ENCODE results near the gene LIPT1. TPM values are rescaled to one million over a fixed set of nuclear protein-coding genes. Genes with fewer than 3 reads are reported as not detected.

LIPT1 gene
- total RNA-seq, 6 experiments from 2014 or later, result 1.9 to 5.0 (median 3.6) TPM

DNA sequence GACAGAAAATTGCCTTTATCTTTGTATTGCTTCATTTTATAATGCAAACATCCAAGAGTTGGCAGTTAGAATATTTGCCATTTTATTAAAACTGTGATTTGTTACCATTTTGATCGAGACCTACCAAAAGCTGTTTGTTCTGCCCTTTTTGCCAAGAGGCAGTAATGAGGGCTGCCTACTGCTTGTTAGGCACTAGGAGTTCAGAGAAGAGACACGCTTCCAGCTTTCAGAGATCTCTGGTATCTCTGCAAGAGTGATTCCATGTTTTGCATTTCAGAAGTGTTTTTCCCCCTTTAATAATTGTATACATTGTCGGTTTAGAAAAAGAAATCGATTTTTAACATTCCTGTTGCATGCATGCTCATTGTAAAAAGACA, 26.8 kb downstream of the LIPT1 start:
- Histone ChIP-seq H3K9me3 (no peaks in the 10 kb centered on the region), H3K4me3 (peak overlapping the region; percentile 63 to 80 (median 73)), H3K27ac (peak overlapping the region; percentile 48 to 74 (median 71)), H3K4me1 (peaks cover 0 to 33% (median 8%) of the 10 kb centered on the region in 4 donors), H3K27me3 (no peaks in the 10 kb centered on the region), H3K36me3 (no peaks in the 10 kb centered on the region)
- TF ChIP-seq POLR2A (IDR thresholded peaks at IDR 0.05), result no peak
- TF ChIP-seq, protein P1, sequence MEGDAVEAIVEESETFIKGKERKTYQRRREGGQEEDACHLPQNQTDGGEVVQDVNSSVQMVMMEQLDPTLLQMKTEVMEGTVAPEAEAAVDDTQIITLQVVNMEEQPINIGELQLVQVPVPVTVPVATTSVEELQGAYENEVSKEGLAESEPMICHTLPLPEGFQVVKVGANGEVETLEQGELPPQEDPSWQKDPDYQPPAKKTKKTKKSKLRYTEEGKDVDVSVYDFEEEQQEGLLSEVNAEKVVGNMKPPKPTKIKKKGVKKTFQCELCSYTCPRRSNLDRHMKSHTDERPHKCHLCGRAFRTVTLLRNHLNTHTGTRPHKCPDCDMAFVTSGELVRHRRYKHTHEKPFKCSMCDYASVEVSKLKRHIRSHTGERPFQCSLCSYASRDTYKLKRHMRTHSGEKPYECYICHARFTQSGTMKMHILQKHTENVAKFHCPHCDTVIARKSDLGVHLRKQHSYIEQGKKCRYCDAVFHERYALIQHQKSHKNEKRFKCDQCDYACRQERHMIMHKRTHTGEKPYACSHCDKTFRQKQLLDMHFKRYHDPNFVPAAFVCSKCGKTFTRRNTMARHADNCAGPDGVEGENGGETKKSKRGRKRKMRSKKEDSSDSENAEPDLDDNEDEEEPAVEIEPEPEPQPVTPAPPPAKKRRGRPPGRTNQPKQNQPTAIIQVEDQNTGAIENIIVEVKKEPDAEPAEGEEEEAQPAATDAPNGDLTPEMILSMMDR (IDR thresholded peaks at IDR 0.05), result no peak
- DNase-seq, result no peak
- intact Hi-C loops (cut with DNase I), result no loop called here
- ATAC-seq, result no peak
- WGBS (ENCODE audit: insufficient coverage, low coverage, low lambda C conversion rate, missing lambda C conversion rate), result 1% methylated on average over 4 of the region's 4 CpGs

DNA sequence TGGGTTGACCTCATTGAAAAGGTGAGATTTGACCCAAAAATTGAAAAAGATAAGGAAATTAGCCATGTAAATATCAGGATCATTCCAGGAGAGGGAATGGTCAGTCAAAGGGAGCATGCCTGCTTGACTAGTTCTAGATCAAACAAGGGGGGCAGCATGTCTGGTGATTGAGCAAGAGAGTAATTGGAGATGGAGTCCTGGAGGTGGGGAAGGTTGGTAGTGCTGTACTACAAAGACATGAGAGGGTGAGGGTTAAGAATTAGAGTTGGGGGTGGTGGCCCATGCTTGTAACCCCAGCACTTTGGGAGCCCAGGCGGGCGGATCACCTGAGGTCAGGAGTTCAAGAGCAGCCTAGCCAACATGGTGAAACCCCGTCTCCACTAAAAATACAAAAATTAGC, 28.3 kb downstream of the LIPT1 start:
- WGBS (ENCODE audit: insufficient coverage, low coverage, low lambda C conversion rate, missing lambda C conversion rate), result no CpG with 5 or more reads among the region's 3 CpGs
- no peak overlapping the region for H3K27ac ChIP-seq
- TF ChIP-seq POLR2A (IDR thresholded peaks at IDR 0.05), result no peak
- TF ChIP-seq, protein P1 (IDR thresholded peaks at IDR 0.05), result no peak
- no peaks in the 10 kb centered on the region for H3K9me3 ChIP-seq
- H3K36me3 ChIP-seq, result no peaks in the 10 kb centered on the region
- intact Hi-C loops (cut with DNase I), result no loop called here
- DNase-seq (no peak), ATAC-seq (no peak)
- no peak overlapping the region for H3K4me3 ChIP-seq
- H3K4me1 ChIP-seq, result peaks cover 0 to 33% (median 8%) of the 10 kb centered on the region in 4 donors
- no peaks in the 10 kb centered on the region for H3K27me3 ChIP-seq

DNA sequence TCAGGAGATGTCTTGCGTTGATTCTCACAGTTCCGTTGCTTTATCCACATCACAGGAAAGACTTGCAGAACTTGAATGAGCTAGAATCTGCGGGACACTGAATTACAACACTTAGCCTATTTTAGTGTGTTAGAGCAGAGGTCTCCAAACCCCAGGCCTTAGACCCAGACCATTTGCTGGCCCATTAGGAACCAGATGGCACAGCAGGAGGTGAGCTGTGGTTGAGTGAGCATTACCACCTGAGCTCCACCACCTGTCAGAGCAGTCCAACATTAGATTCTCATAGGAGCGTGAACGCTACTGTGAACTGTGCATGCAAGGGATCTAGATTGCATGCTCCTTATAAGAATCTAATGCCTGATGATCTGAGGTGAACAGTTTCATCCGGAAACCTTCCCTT, 30.0 kb downstream of the LIPT1 start:
- no peak for ATAC-seq
- WGBS (ENCODE audit: insufficient coverage, low coverage, low lambda C conversion rate, missing lambda C conversion rate), result 80% methylated on average over 5 of the region's 6 CpGs
- H3K27ac ChIP-seq, result no peak overlapping the region
- H3K36me3 ChIP-seq, result peaks cover 0 to under 1% (median 0%) of the 10 kb centered on the region in 4 donors
- no peaks in the 10 kb centered on the region for H3K9me3 ChIP-seq
- H3K4me3 ChIP-seq, result no peak overlapping the region
- intact Hi-C loops (cut with DNase I), result no loop called here
- peaks cover 0 to 25% (median 7%) of the 10 kb centered on the region in 4 donors for H3K4me1 ChIP-seq
- no peak for TF ChIP-seq POLR2A (IDR thresholded peaks at IDR 0.05)
- TF ChIP-seq, protein P1 (IDR thresholded peaks at IDR 0.05), result no peak
- no peak for DNase-seq
- no peaks in the 10 kb centered on the region for H3K27me3 ChIP-seq

DNA sequence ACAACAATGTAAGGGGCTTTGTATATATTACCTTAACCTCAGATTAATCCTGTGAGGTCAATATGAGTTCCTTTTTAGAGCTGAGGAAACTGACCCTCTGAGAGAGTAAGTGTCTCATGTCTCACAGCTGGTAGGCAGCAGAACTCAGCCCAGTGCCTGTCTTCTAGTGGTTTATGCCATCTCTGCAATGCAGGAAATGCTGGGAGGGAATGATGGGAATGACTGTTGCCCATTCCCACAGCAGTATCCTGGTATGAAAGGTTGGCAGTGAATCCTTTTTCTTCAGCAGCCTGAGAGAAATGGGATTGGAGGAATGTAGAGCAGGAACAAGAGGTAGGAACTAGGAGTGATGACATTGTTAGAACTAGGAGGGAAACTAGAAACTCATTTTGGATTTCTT, 32.2 kb downstream of the LIPT1 start:
- peaks cover 0 to 4% (median 0%) of the 10 kb centered on the region in 4 donors for H3K36me3 ChIP-seq
- H3K27me3 ChIP-seq, result no peaks in the 10 kb centered on the region
- peaks cover 0 to 13% (median 4%) of the 10 kb centered on the region in 4 donors for H3K4me1 ChIP-seq
- ATAC-seq (no peak), DNase-seq (no peak)
- no peak overlapping the region for H3K27ac ChIP-seq
- intact Hi-C loops (cut with DNase I), result no loop called here
- H3K9me3 ChIP-seq, result no peaks in the 10 kb centered on the region
- TF ChIP-seq, protein P1 (IDR thresholded peaks at IDR 0.05), result no peak
- no peak overlapping the region for H3K4me3 ChIP-seq

DNA sequence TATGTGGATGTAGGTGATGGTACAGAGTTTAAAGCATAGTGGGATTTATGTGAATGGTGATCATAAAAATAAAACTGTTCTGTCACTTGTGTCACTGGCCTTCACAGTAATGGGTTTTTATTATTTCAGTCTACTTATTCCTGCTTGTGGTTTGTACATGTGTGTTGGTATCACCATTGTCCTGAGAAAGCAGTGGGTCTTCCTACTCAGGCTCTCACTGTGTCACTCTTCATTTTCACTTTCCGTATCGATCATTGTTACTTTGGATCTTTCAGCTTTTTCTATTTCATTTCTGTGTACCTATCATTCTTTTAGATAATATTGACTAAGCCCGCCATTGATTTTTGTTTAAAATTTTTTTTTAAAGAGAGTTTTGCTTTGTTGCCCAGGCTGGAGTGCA, 33.6 kb downstream of the LIPT1 start:
- 79% methylated on average over 2 of the region's 3 CpGs for WGBS (ENCODE audit: insufficient coverage, low coverage, low lambda C conversion rate, missing lambda C conversion rate)
- Histone ChIP-seq H3K36me3 (peaks cover 0 to 4% (median 0%) of the 10 kb centered on the region in 4 donors), H3K9me3 (no peaks in the 10 kb centered on the region), H3K4me3 (no peak overlapping the region), H3K4me1 (no peaks in the 10 kb centered on the region), H3K27me3 (no peaks in the 10 kb centered on the region), H3K27ac (no peak overlapping the region)
- ATAC-seq (no peak), DNase-seq (no peak)
- intact Hi-C loops (cut with DNase I), result no loop called here
- TF ChIP-seq POLR2A (IDR thresholded peaks at IDR 0.05), result no peak
- TF ChIP-seq, protein P1 (IDR thresholded peaks at IDR 0.05), result no peak

Data from right lobe of liver (tissue), 6 donors.